ENCODE results near the gene CXCR3. TPM values are rescaled to one million over a fixed set of nuclear protein-coding genes. Genes with fewer than 3 reads are reported as not detected.

The CXCR3 gene
- total and polyA plus RNA-seq, 12 donors = 0.20 to 1.6 (median 0.39) TPM; not detected in 4

DNA sequence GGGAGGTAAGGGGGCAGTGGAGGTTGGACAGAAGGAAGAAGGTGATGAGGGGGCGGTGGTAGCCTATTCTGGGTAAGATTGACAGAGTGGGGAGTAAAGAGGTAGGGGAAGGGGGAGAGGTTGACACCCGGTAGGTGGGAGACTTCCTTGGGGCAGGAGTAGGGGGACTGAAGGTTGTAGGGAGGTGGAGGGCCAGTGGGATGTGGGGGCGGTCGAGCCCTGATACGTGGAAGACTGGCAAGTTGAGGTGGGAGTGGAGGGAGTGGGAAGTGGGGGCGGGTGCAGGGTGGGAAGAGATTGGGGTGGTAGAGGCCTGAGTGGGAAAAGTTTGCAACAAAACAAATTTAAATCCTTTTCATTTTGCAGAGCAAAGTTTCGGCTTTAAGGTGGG, 38.3 kb downstream of the CXCR3 start:
- H3K4me1 ChIP-seq (replicated peaks in 1 of 2) = no peaks in the 10 kb centered on the region
- no peak for DNase-seq
- no peaks in the 10 kb centered on the region for H3K9me3 ChIP-seq (replicated peaks in 1 of 3)
- H3K27me3 ChIP-seq = no peaks in the 10 kb centered on the region
- no peak overlapping the region for H3K27ac ChIP-seq
- intact Hi-C loops (cut with DNase I) = no loop called here
- WGBS, 4 donors = 90 to 91% (median 90%) methylated on average over 7 of the region's 7 CpGs
- no peak overlapping the region for H3K4me3 ChIP-seq
- TF ChIP-seq, protein P1, sequence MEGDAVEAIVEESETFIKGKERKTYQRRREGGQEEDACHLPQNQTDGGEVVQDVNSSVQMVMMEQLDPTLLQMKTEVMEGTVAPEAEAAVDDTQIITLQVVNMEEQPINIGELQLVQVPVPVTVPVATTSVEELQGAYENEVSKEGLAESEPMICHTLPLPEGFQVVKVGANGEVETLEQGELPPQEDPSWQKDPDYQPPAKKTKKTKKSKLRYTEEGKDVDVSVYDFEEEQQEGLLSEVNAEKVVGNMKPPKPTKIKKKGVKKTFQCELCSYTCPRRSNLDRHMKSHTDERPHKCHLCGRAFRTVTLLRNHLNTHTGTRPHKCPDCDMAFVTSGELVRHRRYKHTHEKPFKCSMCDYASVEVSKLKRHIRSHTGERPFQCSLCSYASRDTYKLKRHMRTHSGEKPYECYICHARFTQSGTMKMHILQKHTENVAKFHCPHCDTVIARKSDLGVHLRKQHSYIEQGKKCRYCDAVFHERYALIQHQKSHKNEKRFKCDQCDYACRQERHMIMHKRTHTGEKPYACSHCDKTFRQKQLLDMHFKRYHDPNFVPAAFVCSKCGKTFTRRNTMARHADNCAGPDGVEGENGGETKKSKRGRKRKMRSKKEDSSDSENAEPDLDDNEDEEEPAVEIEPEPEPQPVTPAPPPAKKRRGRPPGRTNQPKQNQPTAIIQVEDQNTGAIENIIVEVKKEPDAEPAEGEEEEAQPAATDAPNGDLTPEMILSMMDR (IDR thresholded peaks at IDR 0.05) = no peak
- no peak for TF ChIP-seq POLR2A (IDR thresholded peaks at IDR 0.05)
- peaks cover 0 to 11% of the 10 kb centered on the region in 2 donors for H3K36me3 ChIP-seq (replicated peaks in 1 of 2)

DNA sequence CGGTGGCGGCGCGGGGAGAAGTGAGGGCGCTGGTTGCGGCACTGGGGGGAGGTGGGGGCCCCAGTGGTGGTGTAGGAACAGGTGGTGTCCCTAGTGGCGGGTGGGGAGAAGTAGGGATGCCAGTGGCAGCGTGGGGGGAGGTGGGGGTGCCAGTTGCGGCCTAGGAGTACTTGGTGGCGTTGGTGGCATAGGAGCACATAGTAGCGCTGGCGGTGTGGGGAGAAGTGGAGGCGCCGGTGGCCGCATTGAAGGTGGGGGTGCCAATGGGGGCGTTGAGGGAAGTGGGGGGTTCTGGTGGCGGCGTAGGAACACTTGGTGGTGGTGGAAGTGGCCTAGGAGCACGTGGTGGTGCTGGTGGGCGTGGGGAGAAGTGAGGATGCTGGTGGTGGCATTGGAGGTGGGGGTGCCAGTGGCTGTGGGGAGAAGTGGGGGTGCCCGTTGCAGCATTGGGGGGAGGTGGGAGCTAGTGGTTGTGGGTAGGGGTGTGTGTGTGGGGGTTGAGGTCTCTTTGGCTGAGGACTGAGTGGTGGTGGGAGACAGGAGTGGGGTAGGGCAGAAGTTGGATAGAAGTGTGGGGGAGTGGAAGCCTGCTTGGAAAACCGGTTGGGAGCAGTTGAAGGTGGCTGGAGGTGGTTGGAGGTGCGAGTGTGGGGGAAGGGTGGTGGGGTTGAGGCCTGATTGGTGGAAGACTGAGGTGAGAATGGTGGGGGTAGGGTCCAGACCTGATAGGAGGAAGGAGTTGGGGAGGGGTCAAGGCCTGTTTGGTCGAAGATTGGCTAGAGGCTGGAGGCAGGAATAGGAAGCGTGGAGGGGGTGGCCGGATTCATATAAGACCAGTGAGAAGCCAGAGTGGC, 38.9 kb downstream of the CXCR3 start:
- intact Hi-C loops (cut with DNase I) = no loop called here
- TF ChIP-seq, protein P1 (IDR thresholded peaks at IDR 0.05) = no peak
- TF ChIP-seq POLR2A (IDR thresholded peaks at IDR 0.05) = no peak
- 89 to 93% (median 92%) methylated on average over 16 to 26 of the region's 26 CpGs for WGBS, 4 donors

DNA sequence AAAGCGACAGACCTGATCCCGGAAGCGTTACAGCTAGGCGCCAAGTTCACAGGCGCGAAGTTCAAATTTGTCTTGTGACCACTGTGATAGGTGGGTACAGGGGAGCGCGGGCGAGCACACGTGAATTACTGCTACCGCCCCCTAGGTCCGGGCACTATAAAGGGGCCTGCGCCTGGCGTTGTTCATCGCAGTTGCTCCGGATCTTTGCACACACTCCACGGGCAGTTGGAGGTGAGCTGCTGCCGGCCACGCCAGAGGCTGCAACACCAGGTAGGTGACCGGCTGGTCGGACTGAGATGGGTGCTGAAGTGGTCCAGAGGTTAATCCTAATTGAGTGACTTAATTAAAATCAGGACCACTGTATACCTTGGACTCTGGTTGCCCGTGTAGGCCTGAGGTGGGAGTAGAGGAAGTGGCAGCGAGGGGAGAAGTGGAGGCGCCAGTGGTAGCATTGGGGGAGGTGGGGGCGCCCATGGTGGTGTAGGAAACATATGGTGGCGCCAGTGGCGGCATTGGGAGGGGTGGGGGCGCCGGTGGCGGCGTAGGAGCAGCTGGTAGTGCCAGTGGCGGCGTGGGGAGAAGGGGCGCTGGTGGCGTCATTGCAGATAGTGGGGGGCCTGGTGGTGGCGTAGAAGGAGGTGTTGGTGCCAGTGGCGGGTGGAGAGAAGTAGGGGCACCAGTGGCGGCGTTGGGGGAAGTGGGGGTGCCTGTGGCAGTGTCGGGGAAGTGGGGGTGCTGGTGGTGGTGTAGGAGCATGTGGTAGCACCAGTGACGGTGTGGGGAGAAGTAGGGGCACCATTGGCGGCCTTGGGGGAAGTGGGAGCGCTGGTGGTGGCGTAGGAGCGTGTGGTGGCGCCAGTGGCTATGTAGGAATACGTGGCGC, 39.8 kb downstream of the CXCR3 start, which contains the start of gene GCNA:
TSS of gene GCNA (plus strand) at position 185 of the 883 bp plus-strand sequence. CDS start 2,385 bp downstream, outside the sequence.
- H3K27ac ChIP-seq = no peak within 1 kb of the TSS
- DNase-seq = no peak
- H3K27me3 ChIP-seq = no peaks in the 10 kb centered on the region
- peaks cover 0 to 25% of the 10 kb centered on the region in 2 donors for H3K36me3 ChIP-seq (replicated peaks in 1 of 2)
- H3K9me3 ChIP-seq (replicated peaks in 1 of 3) = no peaks in the 10 kb centered on the region
- TF ChIP-seq, protein P1 (IDR thresholded peaks at IDR 0.05) = no peak
- no peak for TF ChIP-seq POLR2A (IDR thresholded peaks at IDR 0.05)
- intact Hi-C loops (cut with DNase I) = no loop called here
- 92 to 97% (median 95%) methylated on average over 24 to 48 of the region's 48 CpGs for WGBS, 4 donors
- no peaks in the 10 kb centered on the region for H3K4me1 ChIP-seq (replicated peaks in 1 of 2)
- H3K4me3 ChIP-seq = no peak within 1 kb of the TSS

More for the DNA sequence above, 38.9 kb downstream of the CXCR3 start:
- H3K27me3 ChIP-seq = no peaks in the 10 kb centered on the region
- no peak overlapping the region for H3K27ac ChIP-seq
- H3K4me3 ChIP-seq = no peak overlapping the region
- no peak for DNase-seq
- H3K36me3 ChIP-seq (replicated peaks in 1 of 2) = peaks cover 0 to 16% of the 10 kb centered on the region in 2 donors
- H3K9me3 ChIP-seq (replicated peaks in 1 of 3) = no peaks in the 10 kb centered on the region
- H3K4me1 ChIP-seq (replicated peaks in 1 of 2) = no peaks in the 10 kb centered on the region

DNA sequence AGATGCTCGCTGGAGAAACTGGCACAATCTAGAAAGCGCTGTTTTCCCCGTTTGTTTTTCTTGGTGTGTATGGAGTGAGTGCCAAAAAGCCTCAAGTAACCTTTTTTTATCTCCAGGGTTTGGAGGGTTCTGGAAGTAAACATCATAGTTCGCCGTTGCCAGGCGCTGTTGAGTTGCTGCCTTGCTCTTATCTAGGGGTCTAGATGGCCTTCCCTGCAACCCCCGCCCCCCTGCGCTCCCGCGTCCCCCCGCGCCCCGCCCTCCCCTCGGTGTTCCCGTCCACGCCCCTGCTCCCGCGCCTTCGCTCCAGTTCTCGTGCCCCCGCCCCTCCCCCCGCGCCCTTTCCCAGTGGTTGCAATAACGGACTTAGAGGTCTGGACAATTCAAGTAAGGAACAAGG, 40.6 kb downstream of the CXCR3 start:
- WGBS, 4 donors = 87 to 93% (median 90%) methylated on average over 17 to 24 of the region's 24 CpGs
- DNase-seq = no peak
- H3K9me3 ChIP-seq (replicated peaks in 1 of 3) = no peaks in the 10 kb centered on the region
- no peaks in the 10 kb centered on the region for H3K4me1 ChIP-seq (replicated peaks in 1 of 2)
- H3K4me3 ChIP-seq = no peak overlapping the region
- intact Hi-C loops (cut with DNase I) = no loop called here
- peaks cover 0 to 32% of the 10 kb centered on the region in 2 donors for H3K36me3 ChIP-seq (replicated peaks in 1 of 2)
- H3K27me3 ChIP-seq = no peaks in the 10 kb centered on the region
- H3K27ac ChIP-seq = no peak overlapping the region
- TF ChIP-seq, protein P1 (IDR thresholded peaks at IDR 0.05) = no peak
- no peak for TF ChIP-seq POLR2A (IDR thresholded peaks at IDR 0.05)

All from adrenal gland (tissue), 12 donors.